SK-N-SH (cell line): Measurements from ENCODE around the gene ZNF541. TPM values are rescaled to one million over a fixed set of nuclear protein-coding genes. Genes with fewer than 3 reads are reported as not detected.

Source experiments
- CTCF ChIA-PET: fragments of 300-600, 350-600 bp; formaldehyde crosslinking; extraction: SDS; loops from one replicate; lab custom pipeline; 2021; lab: Yijun Ruan, JAX
- POLR2A ChIA-PET: fragments of 350-600 bp; sonication (Branson Sonifier 250); formaldehyde crosslinking; extraction: SDS; loops from one replicate; lab custom pipeline; 2020; ENCODE audit warnings: antibody characterized with exemption, inconsistent platforms; lab: Yijun Ruan, JAX
- DNase-seq: peaks from one replicate; pipeline ENCODE4 v3.0.0; 2012
- H2AFZ ChIP-seq: fragments of 200-600 bp; sonication (generic); 2 replicates; pipeline ENCODE4 v1.8.1; 2016; ENCODE audit warnings: antibody characterized with exemption, mild to moderate bottlenecking, low read depth
- H3F3A ChIP-seq: fragments of 200-600 bp; sonication (generic); replicated peaks from 2 replicates; pipeline ENCODE3; 2016; ENCODE audit warnings: antibody characterized with exemption, mild to moderate bottlenecking; ENCODE audit not compliant: insufficient read depth
- H3K27ac ChIP-seq, 2 experiments: fragments of 200-500 bp in 1 of 2; fragments of 200-600 bp in 1 of 2; sonication (Bioruptor generic) in 1 of 2; sonication (generic), shearing (Covaris generic) in 1 of 2; 2 replicates each; pipeline versions ENCODE4 v1.5.1 to v1.6.1; 2014 to 2016; ENCODE audit warnings: low read depth in 2 of 2, inconsistent platforms in 1 of 2, low read length in 1 of 2, mild to moderate bottlenecking in 1 of 2, mixed read lengths in 1 of 2
- H3K27me3 ChIP-seq: fragments of 200-600 bp; sonication (generic), shearing (Covaris generic); 2 replicates; pipeline ENCODE4 v1.6.1; 2016; ENCODE audit warnings: mixed run types; ENCODE audit not compliant: insufficient read depth
- H3K36me3 ChIP-seq, 2 experiments: fragments of 200-500 bp in 1 of 2; fragments of 200-600 bp in 1 of 2; sonication (Bioruptor generic) in 1 of 2; sonication (generic) in 1 of 2; replicated peaks in 1 of 2; 2 replicates each; pipeline versions ENCODE3 to v1.5.1; 2014 to 2016; ENCODE audit warnings: low read length in 1 of 2, mild to moderate bottlenecking in 1 of 2; ENCODE audit not compliant: insufficient read depth in 2 of 2, control insufficient read depth in 1 of 2
- H3K4me1 ChIP-seq, 2 experiments: fragments of 200-500 bp in 1 of 2; fragments of 200-600 bp in 1 of 2; sonication (Bioruptor generic) in 1 of 2; sonication (generic), shearing (Covaris generic) in 1 of 2; 2 replicates each; pipeline versions ENCODE4 v1.5.1 to v1.6.1; 2014 to 2016; ENCODE audit warnings: low read depth in 1 of 2, low read length in 1 of 2, mixed run types in 1 of 2; ENCODE audit not compliant: insufficient read depth in 2 of 2, control insufficient read depth in 1 of 2
- H3K4me2 ChIP-seq: fragments of 200-600 bp; sonication (generic), shearing (Covaris generic); 2 replicates; pipeline ENCODE4 v1.6.1; 2017; ENCODE audit warnings: mixed run types
- H3K4me3 ChIP-seq, 2 experiments: fragments of 200-500 bp in 1 of 2; fragments of 200-600 bp in 1 of 2; sonication (Bioruptor generic) in 1 of 2; sonication (generic), shearing (Covaris generic) in 1 of 2; 2 replicates each; pipeline versions ENCODE4 v1.5.1 to v1.8.1; 2014 to 2016; ENCODE audit warnings: low read depth in 2 of 2, inconsistent platforms in 1 of 2, low read length in 1 of 2, mild to moderate bottlenecking in 1 of 2, mixed read lengths in 1 of 2, moderate library complexity in 1 of 2
- H3K79me2 ChIP-seq: fragments of 200-600 bp; sonication (generic); 2 replicates; pipeline ENCODE4 v1.8.1; 2017; ENCODE audit warnings: mild to moderate bottlenecking; ENCODE audit not compliant: insufficient read depth
- H3K9ac ChIP-seq: fragments of 200-600 bp; sonication (generic); 2 replicates; pipeline ENCODE4 v1.6.1; 2017; ENCODE audit warnings: mixed run types
- H3K9me2 ChIP-seq: fragments of 200-600 bp; sonication (generic); 2 replicates; pipeline ENCODE4 v1.6.1; 2017; ENCODE audit warnings: mixed run types
- H3K9me3 ChIP-seq: fragments of 200-600 bp; sonication (generic); 2 replicates; pipeline ENCODE4 v1.6.1; 2017; ENCODE audit warnings: mixed run types, mild to moderate bottlenecking, moderate library complexity
- H4K20me1 ChIP-seq: fragments of 200-600 bp; sonication (generic); 2 replicates; pipeline ENCODE4 v1.6.1; 2017; ENCODE audit warnings: mild to moderate bottlenecking, mixed run types; ENCODE audit not compliant: insufficient read depth
- ELF1 ChIP-seq: IDR thresholded peaks from 2 replicates; pipeline ENCODE4 v1.4.0; 2012
- EP300 ChIP-seq, 2 experiments: IDR thresholded peaks; 2 replicates each; pipeline versions ENCODE4 v1.4.0 to v1.6.1; 2012; ENCODE audit warnings: borderline replicate concordance in 1 of 2, low read depth in 1 of 2, low read length in 1 of 2
- EZH2phosphoT487 ChIP-seq: fragments of 200-600 bp; sonication (generic); IDR thresholded peaks from 2 replicates; pipeline ENCODE4 v1.6.1; 2017; ENCODE audit warnings: low read depth, mixed run types, mild to moderate bottlenecking, antibody characterized with exemption, moderate library complexity, borderline replicate concordance
- FOXJ3 ChIP-seq: sonication (generic); formaldehyde crosslinking; IDR thresholded peaks from 2 replicates; pipeline ENCODE4 v1.5.1; 2020; ENCODE audit warnings: mild to moderate bottlenecking, missing genetic modification reagents
- FOXM1 ChIP-seq: IDR thresholded peaks from 2 replicates; pipeline ENCODE4 v1.4.0; 2012; ENCODE audit warnings: low read depth, mild to moderate bottlenecking
- GATA2 ChIP-seq: sonication (generic); formaldehyde crosslinking; IDR thresholded peaks from 2 replicates; pipeline ENCODE4 v1.5.0; 2020; ENCODE audit warnings: mild to moderate bottlenecking, missing genetic modification reagents
- MXI1 ChIP-seq: IDR thresholded peaks from 2 replicates; pipeline ENCODE4 v1.6.1; 2012; ENCODE audit warnings: mild to moderate bottlenecking, low read depth, low read length, improper control_type of control experiment
- PBX3 ChIP-seq: IDR thresholded peaks from 2 replicates; pipeline ENCODE4; 2012
- RAD21 ChIP-seq: IDR thresholded peaks from 2 replicates; pipeline ENCODE4 v1.6.1; 2012; ENCODE audit warnings: mild to moderate bottlenecking, low read length
- RCOR1 ChIP-seq: fragments of 150-350 bp; IDR thresholded peaks from 2 replicates; pipeline ENCODE4 v1.6.1; 2017; ENCODE audit warnings: antibody characterized with exemption, low read length
- RFX5 ChIP-seq: IDR thresholded peaks from 2 replicates; pipeline ENCODE4 v1.6.1; 2012; ENCODE audit warnings: mild to moderate bottlenecking, improper control_type of control experiment, low read length
- SIN3A ChIP-seq: IDR thresholded peaks from 2 replicates; pipeline ENCODE4 v1.6.1; 2012; ENCODE audit warnings: low read depth, mild to moderate bottlenecking, low read length, moderate library complexity, borderline replicate concordance
- TEAD4 ChIP-seq: IDR thresholded peaks from 2 replicates; pipeline ENCODE4 v1.4.0; 2012; ENCODE audit warnings: mild to moderate bottlenecking, borderline replicate concordance; ENCODE audit not compliant: insufficient read depth
- USF1 ChIP-seq: IDR thresholded peaks from 2 replicates; pipeline ENCODE4 v1.4.0; 2012; ENCODE audit warnings: low read depth, borderline replicate concordance
- WGBS: methylation state at CpG from one replicate; pipeline ENCODE4 v1.1.6; 2017; ENCODE audit warnings: low lambda C conversion rate; 5-methylcytosine and 5-hydroxymethylcytosine counted together
- polyA plus RNA-seq, 3 experiments: library from polyadenylated mRNA; depleted of rRNA; stranded (reverse); fragments of >200 nt; gene quantifications; 2 replicates each; pipeline ENCODE4 v1.2.3, GENCODE V29; 2012
- TF ChIP-seq, protein P1 (sequence below): IDR thresholded peaks from 2 replicates; pipeline ENCODE4 v1.4.0; 2012; ENCODE audit warnings: low read depth, borderline replicate concordance
- TF ChIP-seq, protein P2 (sequence below): fragments of 150-350 bp; IDR thresholded peaks from 2 replicates; pipeline ENCODE4 v1.6.1; 2017; ENCODE audit warnings: antibody characterized with exemption, low read length, low read depth, borderline replicate concordance
- TF ChIP-seq, protein P3 (sequence below): fragments of 200-600 bp; sonication (generic); IDR thresholded peaks from 2 replicates; pipeline ENCODE4 v1.6.1; 2017; ENCODE audit warnings: antibody characterized with exemption, mild to moderate bottlenecking, moderate library complexity

The ZNF541 gene
- polyA plus RNA-seq, 1 of the 3 experiments (the other 2 are of a cell fraction) = 0.08 TPM

DNA sequence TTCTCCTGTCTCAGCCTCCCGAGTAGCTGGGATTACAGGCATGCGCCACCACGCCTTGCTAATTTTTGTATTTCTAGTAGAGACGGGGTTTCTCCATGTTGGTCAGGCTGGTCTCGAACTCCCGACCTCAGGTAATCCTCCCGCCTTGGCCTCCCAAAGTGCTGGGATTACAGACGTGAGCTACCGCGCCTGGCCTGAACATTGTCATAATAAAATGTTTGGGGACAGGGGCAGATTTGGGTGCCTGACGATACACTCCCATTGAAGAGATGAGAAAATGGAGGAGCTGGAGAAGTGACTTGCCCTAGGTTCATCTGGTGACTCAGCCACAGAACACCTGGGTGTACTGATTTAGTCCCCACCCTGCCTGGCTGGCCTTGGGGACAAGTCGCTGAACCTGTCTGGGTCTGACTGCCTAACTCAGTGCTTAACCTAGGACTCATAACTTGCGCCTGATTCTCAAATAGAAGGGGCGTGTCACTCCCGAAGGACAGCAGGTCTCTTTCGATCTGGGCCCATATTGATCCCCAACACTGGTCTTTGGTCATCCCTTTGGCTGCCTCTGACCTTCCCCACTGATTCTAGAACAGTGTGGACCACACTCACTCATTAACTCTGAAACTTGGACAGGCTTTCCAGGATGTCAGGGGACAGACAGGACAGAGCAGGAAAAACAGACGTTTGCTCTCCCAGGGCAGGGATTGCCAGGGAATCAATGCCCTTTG is 28.4 kb upstream of the ZNF541 start (continued):
- TF ChIP-seq, protein P1, sequence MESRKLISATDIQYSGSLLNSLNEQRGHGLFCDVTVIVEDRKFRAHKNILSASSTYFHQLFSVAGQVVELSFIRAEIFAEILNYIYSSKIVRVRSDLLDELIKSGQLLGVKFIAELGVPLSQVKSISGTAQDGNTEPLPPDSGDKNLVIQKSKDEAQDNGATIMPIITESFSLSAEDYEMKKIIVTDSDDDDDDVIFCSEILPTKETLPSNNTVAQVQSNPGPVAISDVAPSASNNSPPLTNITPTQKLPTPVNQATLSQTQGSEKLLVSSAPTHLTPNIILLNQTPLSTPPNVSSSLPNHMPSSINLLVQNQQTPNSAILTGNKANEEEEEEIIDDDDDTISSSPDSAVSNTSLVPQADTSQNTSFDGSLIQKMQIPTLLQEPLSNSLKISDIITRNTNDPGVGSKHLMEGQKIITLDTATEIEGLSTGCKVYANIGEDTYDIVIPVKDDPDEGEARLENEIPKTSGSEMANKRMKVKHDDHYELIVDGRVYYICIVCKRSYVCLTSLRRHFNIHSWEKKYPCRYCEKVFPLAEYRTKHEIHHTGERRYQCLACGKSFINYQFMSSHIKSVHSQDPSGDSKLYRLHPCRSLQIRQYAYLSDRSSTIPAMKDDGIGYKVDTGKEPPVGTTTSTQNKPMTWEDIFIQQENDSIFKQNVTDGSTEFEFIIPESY = no peak
- TF ChIP-seq RAD21 (no peak), FOXJ3 (CRISPR knock-in tag) (no peak)
- TF ChIP-seq, protein P2, sequence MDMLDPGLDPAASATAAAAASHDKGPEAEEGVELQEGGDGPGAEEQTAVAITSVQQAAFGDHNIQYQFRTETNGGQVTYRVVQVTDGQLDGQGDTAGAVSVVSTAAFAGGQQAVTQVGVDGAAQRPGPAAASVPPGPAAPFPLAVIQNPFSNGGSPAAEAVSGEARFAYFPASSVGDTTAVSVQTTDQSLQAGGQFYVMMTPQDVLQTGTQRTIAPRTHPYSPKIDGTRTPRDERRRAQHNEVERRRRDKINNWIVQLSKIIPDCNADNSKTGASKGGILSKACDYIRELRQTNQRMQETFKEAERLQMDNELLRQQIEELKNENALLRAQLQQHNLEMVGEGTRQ = no peak

DNA sequence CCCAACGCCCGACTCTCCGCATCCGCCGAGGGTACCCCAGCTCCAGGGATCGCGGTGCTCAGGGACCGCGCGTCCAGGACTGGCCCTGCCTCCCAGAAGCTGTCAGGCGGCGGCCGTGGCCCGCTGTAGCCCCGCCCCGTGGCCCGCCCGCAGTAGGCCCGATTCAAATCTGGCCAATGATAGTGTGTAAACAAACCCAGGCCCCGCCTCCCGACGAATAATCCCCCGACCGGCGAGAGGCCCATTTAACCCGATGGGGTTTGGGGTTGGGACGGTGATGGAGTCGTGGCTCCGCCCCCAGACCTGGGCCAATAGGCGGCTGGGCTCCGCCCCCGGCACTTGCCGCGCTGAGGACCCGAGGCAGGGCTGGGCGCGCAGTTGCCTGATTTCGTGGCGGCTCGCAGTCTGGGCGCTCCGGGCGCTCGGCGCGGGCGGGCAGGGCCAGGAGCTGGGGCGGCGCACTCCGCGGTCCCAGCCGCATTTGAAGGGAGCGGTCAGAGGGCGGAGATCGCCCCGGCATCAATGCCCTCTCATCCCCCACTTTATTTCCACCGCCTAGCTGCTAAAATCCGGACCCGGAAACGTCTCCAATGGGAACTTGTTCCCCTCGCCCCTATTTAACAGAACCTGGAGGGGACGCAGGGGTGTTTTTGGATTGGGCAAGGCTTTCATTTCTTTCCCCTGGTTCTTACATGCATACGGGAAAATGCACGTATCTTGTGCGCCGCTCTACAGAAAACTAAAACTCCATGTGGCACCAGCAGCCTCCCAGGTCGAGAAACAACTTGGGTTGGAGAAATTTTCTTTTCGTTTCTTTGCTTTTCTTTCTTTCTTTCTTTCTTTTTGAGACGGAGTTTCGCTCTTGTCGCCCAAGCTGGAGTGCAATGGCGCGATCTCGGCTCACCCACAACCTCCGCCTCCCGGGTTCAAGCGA is 27.6 kb upstream of the ZNF541 start:
- ChIA-PET CTCF (interaction anchor here (0.7 to 2.0 kb wide), 9 partner anchors 10 to 1089 kb away, joined by 3 to 11 read pairs (median 3); partner anchors contain the start of gene NAPA), POLR2A (interaction anchor here (0.6 to 1.7 kb wide), 6 partner anchors 8 to 290 kb away, joined by 3 to 8 read pairs (median 3); partner anchors contain the start of gene NAPA)
- TF ChIP-seq RCOR1 (no peak), MXI1 (peak; percentile 91), USF1 (0 out of 2 replicates have a peak, but pooled peaks have one; percentile 3), SIN3A (peak; percentile 72; the same call in 1 of the 2 replicates), FOXM1 (peak; percentile 47; the same call in 1 of the 2 replicates), EZH2phosphoT487 (no peak), TEAD4 (no peak), RAD21 (no peak), ELF1 (no peak), RFX5 (peak; percentile 45; the same call in 1 of the 2 replicates), GATA2 (CRISPR knock-in tag) (peak; percentile 17; the same call in 1 of the 2 replicates), PBX3 (peak; percentile 13; the same call in 1 of the 2 replicates), EP300 (IDR thresholded peaks at IDR 0.05; ENCODE audit: borderline replicate concordance in 1 of 2, low read depth in 1 of 2, low read length in 1 of 2) (0 out of 4 replicates have a peak, but pooled peaks of 1 of the 2 experiments have one; percentile 7)
- TF ChIP-seq, protein P3, sequence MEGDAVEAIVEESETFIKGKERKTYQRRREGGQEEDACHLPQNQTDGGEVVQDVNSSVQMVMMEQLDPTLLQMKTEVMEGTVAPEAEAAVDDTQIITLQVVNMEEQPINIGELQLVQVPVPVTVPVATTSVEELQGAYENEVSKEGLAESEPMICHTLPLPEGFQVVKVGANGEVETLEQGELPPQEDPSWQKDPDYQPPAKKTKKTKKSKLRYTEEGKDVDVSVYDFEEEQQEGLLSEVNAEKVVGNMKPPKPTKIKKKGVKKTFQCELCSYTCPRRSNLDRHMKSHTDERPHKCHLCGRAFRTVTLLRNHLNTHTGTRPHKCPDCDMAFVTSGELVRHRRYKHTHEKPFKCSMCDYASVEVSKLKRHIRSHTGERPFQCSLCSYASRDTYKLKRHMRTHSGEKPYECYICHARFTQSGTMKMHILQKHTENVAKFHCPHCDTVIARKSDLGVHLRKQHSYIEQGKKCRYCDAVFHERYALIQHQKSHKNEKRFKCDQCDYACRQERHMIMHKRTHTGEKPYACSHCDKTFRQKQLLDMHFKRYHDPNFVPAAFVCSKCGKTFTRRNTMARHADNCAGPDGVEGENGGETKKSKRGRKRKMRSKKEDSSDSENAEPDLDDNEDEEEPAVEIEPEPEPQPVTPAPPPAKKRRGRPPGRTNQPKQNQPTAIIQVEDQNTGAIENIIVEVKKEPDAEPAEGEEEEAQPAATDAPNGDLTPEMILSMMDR = peak; percentile 13; the same call in 1 of the 2 replicates
- TF ChIP-seq, protein P1 = no peak

More for the DNA sequence above, 27.6 kb upstream of the ZNF541 start:
- WGBS = 14% methylated on average over 36 of the region's 77 CpGs
- Histone ChIP-seq H3K27me3 (no peaks in the 10 kb centered on the region), H3K4me2 (peak overlapping the region; percentile 83), H3K9me2 (no peaks in the 10 kb centered on the region), H3K9ac (peak overlapping the region; percentile 71), H3K9me3 (no peaks in the 10 kb centered on the region), H3F3A (peaks cover 25% of the 10 kb centered on the region), H3K4me1 (peaks cover 0 to 13% of the 10 kb centered on the region in 2 experiments; a peak in 2 of 4 replicates), H3K36me3 (no peaks in the 10 kb centered on the region), H3K27ac (peak overlapping the region; percentile 71 to 73), H3K4me3 (peak overlapping the region; percentile 56 to 57), H2AFZ (peak overlapping the region; percentile 98), H3K79me2 (no peaks in the 10 kb centered on the region), H4K20me1 (no peaks in the 10 kb centered on the region)
- DNase-seq = peak; percentile 100
